Measurements from ENCODE around the gene DAZAP1.

DAZAP1 gene

DNA sequence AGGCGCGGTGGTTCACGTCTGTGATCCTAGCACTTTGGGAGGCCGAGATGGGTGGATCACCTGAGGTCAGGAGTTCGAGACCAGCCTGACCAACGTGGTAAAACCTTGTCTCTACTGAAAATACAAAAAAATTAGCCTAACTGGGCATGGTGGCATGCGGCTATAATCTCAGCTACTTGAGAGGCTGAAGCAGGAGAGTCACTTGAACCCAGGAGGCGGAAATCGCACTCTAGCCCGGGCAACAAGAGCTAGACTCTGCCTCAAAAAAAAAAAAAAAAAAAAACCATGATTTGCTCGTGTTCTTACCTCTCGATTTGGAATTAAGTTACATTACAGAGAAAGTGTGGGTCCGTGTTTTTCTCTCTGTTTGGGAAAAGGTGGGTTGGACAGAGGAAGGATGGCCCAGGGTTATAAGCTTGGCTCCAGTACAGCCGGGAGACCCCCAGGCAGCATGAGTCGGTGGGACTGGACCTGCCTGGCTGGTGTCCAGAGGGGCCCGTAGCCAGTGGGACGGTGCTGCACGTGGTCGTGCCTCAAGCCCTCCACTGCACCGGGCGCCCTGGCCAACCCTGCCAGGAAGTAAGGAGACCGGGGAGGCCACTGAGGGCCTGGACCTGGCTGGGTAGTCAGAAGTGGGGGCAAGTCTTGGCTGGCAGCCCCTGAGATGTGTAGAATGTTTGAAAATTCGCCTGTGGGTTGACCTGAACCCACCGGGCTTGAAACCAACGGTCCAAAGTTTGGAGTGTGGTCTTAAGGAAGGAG lies 34.5 kb downstream of the DAZAP1 start:
- Mint-ChIP-seq H3K36me3 (ENCODE audit: low read depth) (peaks cover 32% of the 10 kb centered on the region), H3K27me3 (ENCODE audit: low read depth) (no peaks in the 10 kb centered on the region)

DNA sequence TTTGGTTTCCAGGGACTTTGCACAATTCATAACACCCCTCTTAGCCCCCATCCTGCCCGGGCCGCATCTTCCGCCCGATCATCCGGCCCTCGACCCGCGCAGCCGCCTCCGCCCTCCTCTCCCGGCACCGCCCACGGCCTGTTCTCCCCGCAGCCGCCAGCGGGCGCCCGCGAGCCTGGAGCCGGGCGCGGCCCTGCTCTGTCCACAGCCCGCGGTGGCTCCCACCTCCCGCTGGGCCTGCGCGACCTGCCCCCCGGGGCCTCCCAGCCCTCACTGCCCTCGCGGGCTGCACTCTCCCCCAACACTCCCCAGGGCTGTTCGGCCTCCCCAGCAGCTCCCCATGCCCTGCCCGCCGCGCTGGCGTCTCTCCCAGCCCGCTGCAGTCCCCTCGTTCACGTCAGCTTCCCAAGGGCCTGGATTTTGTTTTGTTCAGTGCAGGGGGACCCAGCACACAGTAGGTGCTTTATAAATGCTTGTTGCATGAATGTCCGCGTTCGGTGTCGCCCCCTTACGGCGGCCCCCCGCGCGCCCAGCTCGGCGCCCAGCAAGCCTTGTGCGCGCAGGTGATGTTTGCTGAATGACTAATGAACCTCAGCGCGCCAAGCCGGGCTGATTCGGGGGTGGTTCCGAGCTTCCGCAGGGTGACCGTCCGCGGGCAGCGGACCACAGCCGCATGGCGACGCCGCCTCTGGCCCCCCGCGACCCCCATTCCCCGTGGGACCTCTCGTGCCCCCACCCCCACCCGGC lies 38.0 kb downstream of the DAZAP1 start:
- Mint-ChIP-seq H3K27me3 (ENCODE audit: low read depth) (peaks cover 26% of the 10 kb centered on the region), H3K36me3 (ENCODE audit: low read depth) (peaks cover 20% of the 10 kb centered on the region), H3K9me3 (no peaks in the 10 kb centered on the region), H3K4me3 (peak overlapping the region; percentile 50), H3K27ac (no peak overlapping the region), H3K4me1 (ENCODE audit: low read depth) (peaks cover 10% of the 10 kb centered on the region)

More for the DNA sequence above, 34.5 kb downstream of the DAZAP1 start:
- H3K4me3 Mint-ChIP-seq, result no peak overlapping the region
- H3K9me3 Mint-ChIP-seq, result no peaks in the 10 kb centered on the region
- no peak overlapping the region for H3K27ac Mint-ChIP-seq
- H3K4me1 Mint-ChIP-seq (ENCODE audit: low read depth), result peaks cover 18% of the 10 kb centered on the region

DNA sequence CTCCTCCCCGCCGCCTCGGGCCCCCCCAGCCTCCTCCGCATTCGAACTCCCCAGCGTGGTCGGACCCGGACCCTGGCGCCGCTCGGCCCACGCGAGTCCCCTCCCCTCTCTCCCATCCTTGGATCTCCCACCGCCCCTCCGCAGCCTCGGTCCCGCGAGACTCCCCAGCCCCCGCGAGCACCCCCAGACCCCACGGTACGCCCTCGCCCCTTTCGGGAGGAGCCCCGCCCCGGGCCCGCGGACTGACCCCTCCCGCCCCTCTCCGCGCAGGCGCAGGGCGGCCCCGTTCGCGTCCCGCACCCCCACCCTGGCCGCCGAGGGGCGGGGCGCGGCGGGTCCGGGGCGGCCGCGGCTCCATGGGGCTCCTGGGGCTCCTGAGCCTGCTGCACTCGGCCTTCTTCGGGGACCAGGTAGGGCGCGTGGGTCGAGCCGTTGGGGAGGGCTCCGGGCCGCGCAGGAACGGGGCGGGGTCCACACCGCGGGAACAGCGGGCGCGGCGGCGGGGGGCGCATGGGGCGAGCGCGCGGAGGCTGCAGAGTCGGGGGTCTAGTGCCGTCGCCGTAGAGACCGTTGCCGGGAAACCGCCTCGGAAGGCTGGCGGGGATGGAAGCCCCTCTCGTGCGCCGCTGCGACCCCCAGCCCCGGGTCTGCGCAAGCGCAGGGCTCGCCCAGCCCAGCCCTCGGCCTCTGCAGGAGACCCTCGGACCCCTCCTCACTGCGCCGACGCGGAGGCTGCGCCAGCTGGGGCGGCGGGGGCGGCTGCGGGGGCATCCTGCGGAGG lies 38.7 kb downstream of the DAZAP1 start:
- Mint-ChIP-seq H3K4me3 (no peak overlapping the region), H3K36me3 (ENCODE audit: low read depth) (peaks cover 12% of the 10 kb centered on the region), H3K4me1 (ENCODE audit: low read depth) (peaks cover 8% of the 10 kb centered on the region), H3K27me3 (ENCODE audit: low read depth) (peaks cover 34% of the 10 kb centered on the region), H3K27ac (no peak overlapping the region), H3K9me3 (no peaks in the 10 kb centered on the region)

DNA sequence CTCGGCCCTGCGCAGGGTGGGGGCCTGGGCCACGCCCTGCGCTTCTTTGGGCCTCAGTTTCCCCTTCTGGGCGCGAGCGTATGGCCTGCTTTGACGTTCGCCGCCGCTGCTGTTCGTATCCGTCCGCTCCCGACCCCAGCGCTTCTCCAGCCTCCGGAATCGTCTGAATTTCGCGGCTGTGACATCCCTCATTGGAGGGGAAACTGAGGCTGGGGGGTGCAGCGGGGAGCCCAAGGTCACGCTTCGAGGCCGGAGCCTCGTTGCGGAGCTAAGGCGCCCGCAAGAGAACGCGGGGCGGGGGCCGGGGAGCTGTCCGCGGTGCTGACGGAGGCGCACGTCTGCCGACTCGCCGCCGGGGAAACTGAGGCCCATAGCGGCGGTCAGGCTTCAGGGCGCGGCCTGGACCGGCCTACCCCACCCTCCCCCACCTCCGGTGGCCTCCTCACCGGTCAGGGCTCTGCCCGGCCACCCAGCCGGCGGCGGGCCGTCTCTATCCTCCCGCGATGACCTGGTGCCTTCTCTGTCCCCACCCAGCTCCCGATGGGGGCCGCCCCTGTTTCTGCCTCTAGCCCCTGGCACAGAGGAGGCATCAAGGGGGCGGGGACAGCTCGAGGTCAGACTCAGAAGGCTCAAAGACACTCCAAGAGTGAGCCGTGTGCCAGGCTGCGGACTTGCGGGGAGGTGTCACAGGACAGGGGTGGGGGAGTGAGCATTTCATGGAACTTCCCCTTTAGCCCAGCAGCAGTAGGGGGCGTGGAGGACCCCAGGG lies 39.5 kb downstream of the DAZAP1 start:
- Mint-ChIP-seq H3K4me1 (ENCODE audit: low read depth) (peaks cover 7% of the 10 kb centered on the region), H3K9me3 (no peaks in the 10 kb centered on the region), H3K4me3 (peak overlapping the region; percentile 21), H3K27me3 (ENCODE audit: low read depth) (peaks cover 37% of the 10 kb centered on the region), H3K27ac (no peak overlapping the region), H3K36me3 (ENCODE audit: low read depth) (peaks cover 6% of the 10 kb centered on the region)

DNA sequence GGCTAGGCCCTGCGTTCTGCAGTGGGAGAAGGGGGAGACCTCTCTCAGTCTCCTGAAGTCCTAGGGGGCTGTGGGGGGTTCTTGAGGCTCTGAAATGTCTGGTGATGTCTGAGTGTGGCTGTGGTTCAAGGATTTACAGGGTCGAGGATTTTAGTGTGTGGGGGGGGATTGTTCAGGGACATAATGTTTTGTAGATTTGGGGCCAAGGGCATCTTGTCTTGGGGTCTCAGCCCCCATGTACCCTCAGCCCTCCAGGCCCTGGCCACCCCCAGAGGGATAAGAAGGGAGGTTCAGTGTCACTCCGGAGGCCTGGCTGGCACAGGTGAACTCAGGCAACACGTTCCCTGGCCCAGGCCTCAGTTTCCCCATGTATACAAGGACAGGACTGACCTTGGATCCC lies 40.1 kb downstream of the DAZAP1 start:
- Mint-ChIP-seq H3K27me3 (ENCODE audit: low read depth) (peaks cover 39% of the 10 kb centered on the region), H3K27ac (no peak overlapping the region), H3K9me3 (no peaks in the 10 kb centered on the region), H3K4me3 (peak overlapping the region; percentile 21), H3K36me3 (ENCODE audit: low read depth) (peaks cover 3% of the 10 kb centered on the region), H3K4me1 (ENCODE audit: low read depth) (peaks cover 5% of the 10 kb centered on the region)

DNA sequence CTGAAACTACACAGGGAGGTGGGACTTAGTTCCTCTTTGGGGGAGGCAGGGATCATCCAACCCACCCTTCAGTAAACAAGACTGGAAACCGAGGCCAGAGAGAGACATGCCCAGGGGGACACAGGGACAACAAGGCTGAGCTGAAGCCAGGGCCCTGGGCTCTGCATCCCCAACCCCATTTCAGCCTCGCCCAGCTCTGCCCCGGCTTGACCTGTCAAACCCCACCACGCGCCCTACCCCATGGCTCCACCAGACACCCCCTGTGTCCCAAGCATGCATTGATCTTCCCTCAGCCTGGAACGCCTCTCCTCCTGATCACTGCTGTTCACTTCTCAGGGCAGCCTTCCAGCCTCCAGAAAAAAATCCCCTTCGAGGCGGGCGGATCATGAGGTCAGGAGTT lies 40.6 kb downstream of the DAZAP1 start:
- peaks cover 2% of the 10 kb centered on the region for H3K4me1 Mint-ChIP-seq (ENCODE audit: low read depth)
- peak overlapping the region; percentile 11 for H3K4me3 Mint-ChIP-seq
- no peaks in the 10 kb centered on the region for H3K9me3 Mint-ChIP-seq
- peaks cover 42% of the 10 kb centered on the region for H3K27me3 Mint-ChIP-seq (ENCODE audit: low read depth)
- H3K27ac Mint-ChIP-seq, result no peak overlapping the region
- H3K36me3 Mint-ChIP-seq (ENCODE audit: low read depth), result no peaks in the 10 kb centered on the region

DNA sequence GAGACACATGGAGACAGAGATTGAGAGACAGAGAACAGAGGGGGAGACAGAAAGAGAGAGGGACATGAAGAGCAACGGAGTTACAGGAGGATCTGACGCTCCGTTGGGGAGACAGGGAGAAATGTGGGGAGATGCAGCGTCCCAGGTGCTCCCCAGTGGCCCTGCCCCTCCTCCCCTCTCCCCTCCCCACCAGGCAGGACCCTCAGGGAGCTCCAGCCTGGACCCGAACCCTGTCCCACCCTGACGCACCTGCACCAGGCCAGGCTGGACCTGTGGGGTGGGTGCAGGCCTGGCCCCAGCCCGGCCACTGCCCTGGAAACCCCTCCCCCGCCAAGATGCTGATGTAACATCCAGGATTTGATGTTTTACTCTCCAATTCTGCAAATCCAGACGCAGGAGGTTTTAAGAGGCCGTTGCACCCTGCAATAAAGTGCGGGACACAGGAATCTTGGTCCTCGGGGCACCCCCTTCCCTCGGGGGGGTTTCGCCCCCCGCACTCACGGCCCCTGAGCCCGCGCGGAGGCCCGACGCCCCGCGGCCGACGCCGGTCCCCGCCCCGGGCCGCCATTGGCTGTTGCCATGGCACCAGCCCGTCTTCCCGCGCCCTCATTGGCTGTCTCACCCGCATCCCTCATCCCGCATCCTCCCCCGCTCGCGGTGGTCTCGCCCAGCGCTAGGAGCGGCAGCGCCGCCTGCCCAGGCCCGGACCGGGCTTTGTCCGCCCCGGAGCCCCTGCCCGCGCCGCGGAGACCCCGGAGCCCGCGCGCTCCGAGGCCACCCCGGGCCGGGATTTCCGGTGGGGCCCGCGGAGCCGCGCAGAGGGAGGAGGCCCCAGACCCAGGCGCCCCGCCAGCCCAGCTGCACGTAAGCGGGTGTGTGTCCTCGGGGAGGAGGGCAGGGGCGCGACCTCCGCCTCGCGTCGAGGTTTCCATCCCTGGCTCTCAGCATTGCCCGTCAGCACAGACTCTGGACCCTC lies 42.4 kb downstream of the DAZAP1 start, which contains the start of gene APC2:
Gene APC2, plus strand, starts transcription at position 655 of the 976 bp plus-strand sequence. CDS start 2,881 bp downstream, outside the sequence.
- Mint-ChIP-seq H3K4me3 (no peak within 1 kb of the TSS), H3K27ac (no peak within 1 kb of the TSS), H3K27me3 (ENCODE audit: low read depth) (peaks cover 53% of the 10 kb centered on the region)

DNA sequence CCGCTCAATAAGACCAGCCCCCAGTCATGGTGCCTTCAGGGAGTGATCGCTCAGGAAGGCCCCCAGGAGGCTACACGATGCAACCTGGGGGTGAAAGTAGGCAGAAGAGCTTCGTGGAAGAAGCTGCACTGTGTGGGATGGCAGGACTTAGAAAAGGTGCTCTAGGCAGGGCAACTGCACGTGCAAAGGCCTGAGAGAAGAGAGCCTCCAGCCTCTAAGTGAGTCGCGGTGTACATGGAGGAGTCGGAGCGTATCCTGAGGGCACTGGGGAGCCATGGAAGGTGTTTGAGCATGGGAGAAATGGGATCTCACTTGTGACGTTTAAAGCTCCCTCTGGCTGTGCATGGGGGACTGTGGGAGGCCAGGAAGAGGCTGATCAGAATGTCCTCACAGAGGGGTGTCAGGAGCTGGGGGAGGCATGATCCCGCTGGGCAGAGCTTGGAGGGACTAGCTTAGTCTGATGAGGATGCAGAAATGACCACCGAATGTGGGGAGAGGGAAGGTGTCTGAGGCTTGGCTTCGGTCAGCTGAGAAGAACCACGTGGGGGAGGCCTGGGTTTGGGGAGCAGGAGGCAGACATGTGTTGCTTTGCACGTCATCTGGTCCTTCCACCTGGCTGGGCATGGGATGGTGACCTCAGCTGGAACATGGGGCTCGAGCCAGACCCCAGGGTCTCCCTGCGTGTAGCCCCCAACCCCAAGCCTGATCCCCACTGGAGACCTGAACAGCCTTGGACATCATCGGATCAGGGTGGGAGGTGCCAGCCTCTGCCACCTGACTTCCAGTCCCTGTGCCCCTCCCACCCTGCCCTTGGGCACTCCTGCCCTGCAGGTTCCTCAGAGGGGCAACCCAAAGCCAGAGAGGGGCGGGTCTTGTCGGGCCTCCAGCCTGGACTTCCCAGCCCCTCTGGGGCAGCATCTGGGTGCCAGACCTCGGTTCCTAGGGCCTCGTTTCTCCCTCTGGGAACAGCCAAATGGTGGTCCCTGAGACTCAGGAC lies 43.6 kb downstream of the DAZAP1 start:
- H3K4me1 Mint-ChIP-seq (ENCODE audit: low read depth), result peaks cover 9% of the 10 kb centered on the region
- peaks cover 65% of the 10 kb centered on the region for H3K27me3 Mint-ChIP-seq (ENCODE audit: low read depth)
- H3K9me3 Mint-ChIP-seq, result no peaks in the 10 kb centered on the region
- no peaks in the 10 kb centered on the region for H3K36me3 Mint-ChIP-seq (ENCODE audit: low read depth)
- no peak overlapping the region for H3K4me3 Mint-ChIP-seq
- no peak overlapping the region for H3K27ac Mint-ChIP-seq

More for the DNA sequence above, 42.4 kb downstream of the DAZAP1 start, which contains the start of gene APC2:
- Mint-ChIP-seq H3K4me1 (ENCODE audit: low read depth) (peaks cover 2% of the 10 kb centered on the region), H3K36me3 (ENCODE audit: low read depth) (no peaks in the 10 kb centered on the region), H3K9me3 (no peaks in the 10 kb centered on the region)

DNA sequence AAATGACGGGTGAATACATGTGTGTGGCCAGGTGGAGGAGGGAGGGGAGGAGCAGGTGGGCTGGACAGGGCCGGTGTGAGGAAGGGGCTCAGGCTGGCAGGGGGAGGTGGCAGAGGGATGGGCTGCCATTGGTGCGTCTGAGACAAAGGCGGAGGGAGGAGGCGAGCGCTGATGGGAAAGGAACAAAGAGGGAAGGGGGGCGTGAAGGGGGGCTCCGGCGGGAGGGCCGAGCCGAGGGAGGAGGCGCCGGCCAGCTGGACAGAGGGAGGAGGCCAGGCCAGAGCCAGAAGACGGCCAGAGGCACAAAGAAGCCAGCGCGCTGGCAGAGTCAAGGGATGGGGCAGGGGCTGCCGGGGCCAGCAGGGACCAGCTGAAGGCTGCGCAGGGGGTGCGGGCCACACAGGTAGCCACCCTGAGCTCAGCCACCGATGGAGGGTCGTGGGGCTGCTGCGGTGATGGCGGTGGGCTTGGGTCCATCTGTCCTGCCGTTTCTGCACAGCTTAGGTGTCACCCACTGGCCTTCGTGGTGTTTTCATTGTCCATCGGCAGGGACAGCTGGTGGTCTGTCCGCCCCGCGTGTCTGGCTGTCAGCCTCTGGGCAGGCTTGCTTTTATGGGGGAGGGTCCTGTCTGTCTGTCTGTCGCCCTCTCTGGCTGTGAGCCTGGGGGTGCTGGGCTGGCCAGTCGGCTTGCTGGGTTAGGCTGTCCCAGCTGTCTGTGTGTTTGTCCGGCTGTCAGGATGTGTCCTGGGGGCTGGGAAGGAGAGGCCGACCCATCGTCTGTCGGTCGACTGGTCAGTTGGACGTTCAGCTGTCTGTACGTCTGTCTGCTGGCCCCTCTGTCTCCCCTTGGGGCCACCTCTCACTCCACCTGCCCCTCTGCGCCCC lies 44.8 kb downstream of the DAZAP1 start:
- Mint-ChIP-seq H3K4me3 (no peak overlapping the region), H3K27me3 (ENCODE audit: low read depth) (peaks cover 63% of the 10 kb centered on the region), H3K4me1 (ENCODE audit: low read depth) (peaks cover 9% of the 10 kb centered on the region), H3K9me3 (no peaks in the 10 kb centered on the region), H3K27ac (no peak overlapping the region), H3K36me3 (ENCODE audit: low read depth) (no peaks in the 10 kb centered on the region)

DNA sequence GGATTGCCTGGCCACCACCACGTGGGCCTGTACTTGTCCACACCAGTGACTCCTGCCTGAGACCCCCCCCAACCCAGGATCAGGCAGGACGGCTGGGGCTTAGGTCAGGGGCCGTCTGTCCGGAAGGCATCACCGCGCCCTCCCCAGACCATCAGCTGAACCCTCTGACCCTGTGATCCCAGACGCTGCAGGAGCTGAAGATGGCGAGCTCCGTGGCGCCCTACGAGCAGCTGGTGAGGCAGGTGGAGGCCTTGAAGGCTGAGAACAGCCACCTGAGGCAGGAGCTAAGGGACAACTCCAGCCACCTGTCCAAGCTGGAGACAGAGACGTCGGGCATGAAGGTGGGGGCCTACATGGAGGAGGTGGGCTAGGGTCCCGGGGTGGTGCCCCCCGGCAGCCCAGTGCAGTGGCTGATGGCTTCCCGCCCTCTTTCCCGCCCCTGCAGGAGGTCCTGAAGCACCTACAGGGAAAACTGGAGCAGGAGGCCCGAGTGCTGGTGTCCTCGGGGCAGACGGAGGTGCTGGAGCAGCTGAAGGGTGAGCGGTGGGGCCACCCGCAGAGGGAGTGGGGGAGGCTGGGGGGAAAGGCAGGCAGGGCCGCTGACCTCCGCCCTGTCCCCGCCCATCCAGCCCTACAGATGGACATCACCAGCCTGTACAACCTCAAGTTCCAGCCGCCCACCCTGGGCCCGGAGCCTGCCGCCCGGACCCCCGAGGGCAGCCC lies 45.6 kb downstream of the DAZAP1 start:
- H3K27ac Mint-ChIP-seq, result no peak overlapping the region
- no peaks in the 10 kb centered on the region for H3K9me3 Mint-ChIP-seq
- peaks cover 61% of the 10 kb centered on the region for H3K27me3 Mint-ChIP-seq (ENCODE audit: low read depth)
- no peaks in the 10 kb centered on the region for H3K36me3 Mint-ChIP-seq (ENCODE audit: low read depth)
- H3K4me3 Mint-ChIP-seq, result no peak overlapping the region
- H3K4me1 Mint-ChIP-seq (ENCODE audit: low read depth), result peaks cover 9% of the 10 kb centered on the region

Measured in T-helper 1 cell treated with Interleukin-12 subunit alpha and Interleukin-12 subunit beta and Interleukin-4 antibody, amounts not matched to agents 30 μg/mL and 1 μg/mL, for 36 hours (primary cell).